ENCODE results near the gene FECH. TPM values are rescaled to one million over a fixed set of nuclear protein-coding genes. Genes with fewer than 3 reads are reported as not detected.
A peak's percentile ranks its signal among the peaks of the same experiment; 100 is the strongest.

The FECH gene
- total RNA-seq, 1 experiment from 2014 or later: 16.6 TPM

DNA sequence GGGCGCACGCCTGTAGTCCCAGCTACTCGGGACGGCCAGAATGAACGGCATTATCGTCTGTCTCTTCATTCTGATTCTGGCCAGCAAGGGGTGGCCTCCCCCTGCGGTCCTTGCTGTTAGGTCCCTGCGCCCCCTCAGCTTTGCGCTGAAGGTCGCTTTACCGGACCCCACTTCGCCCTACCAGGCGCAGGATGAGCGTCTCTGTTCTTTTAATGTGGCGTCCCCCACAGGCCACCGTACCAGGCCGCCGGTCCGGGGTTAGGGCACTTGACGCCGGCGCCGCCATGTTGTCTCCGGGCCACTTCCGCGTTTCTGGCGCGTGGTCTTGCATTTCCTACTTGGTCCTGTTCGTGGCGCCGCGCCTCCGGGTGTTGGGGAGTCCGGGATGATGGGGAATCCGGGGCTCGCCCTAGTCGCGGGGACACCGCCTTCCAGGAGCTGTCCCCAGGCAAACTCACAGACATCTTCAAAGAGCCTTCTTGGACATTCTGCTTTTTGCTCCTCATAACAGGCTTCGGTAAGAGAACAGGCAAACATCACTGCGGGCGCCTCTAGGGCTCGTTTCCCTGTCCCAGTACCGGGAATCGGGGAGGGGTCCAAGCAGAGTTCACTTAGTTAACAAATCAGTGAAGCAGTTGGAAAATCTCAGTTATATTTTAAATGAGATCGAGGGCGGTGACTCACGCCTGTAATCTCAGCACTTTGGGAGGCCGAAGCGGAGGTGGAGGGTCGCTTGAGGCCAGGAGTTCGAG, 43.7 kb upstream of the FECH start:
- POLR2A ChIA-PET: interaction anchor here (1.8 kb wide), 1 partner anchor 8 kb away, joined by 5 read pairs; the partner anchor contains the start of gene NARS1
- H3K4me1 Mint-ChIP-seq: peaks cover 14% of the 10 kb centered on the region
- ATAC-seq: peak; percentile 96
- H3K9me3 Mint-ChIP-seq: peaks cover 4% of the 10 kb centered on the region; the same call in 1 of the 2 replicates
- peak overlapping the region; percentile 95 for H3K27ac Mint-ChIP-seq
- CTCF ChIA-PET: interaction anchor here (0.5 to 1.8 kb wide), 12 partner anchors 8 to 329 kb away, joined by 3 to 9 read pairs (median 4); partner anchors contain the start of genes ATP8B1 and NARS1
- peak; percentile 94 for DNase-seq (ENCODE audit: low spot score)
- H3K36me3 Mint-ChIP-seq: peaks cover 7% of the 10 kb centered on the region
- H3K4me3 Mint-ChIP-seq: peak overlapping the region; percentile 91
- no peaks in the 10 kb centered on the region for H3K27me3 Mint-ChIP-seq (ENCODE audit: low read depth)
- TF ChIP-seq, protein P1, sequence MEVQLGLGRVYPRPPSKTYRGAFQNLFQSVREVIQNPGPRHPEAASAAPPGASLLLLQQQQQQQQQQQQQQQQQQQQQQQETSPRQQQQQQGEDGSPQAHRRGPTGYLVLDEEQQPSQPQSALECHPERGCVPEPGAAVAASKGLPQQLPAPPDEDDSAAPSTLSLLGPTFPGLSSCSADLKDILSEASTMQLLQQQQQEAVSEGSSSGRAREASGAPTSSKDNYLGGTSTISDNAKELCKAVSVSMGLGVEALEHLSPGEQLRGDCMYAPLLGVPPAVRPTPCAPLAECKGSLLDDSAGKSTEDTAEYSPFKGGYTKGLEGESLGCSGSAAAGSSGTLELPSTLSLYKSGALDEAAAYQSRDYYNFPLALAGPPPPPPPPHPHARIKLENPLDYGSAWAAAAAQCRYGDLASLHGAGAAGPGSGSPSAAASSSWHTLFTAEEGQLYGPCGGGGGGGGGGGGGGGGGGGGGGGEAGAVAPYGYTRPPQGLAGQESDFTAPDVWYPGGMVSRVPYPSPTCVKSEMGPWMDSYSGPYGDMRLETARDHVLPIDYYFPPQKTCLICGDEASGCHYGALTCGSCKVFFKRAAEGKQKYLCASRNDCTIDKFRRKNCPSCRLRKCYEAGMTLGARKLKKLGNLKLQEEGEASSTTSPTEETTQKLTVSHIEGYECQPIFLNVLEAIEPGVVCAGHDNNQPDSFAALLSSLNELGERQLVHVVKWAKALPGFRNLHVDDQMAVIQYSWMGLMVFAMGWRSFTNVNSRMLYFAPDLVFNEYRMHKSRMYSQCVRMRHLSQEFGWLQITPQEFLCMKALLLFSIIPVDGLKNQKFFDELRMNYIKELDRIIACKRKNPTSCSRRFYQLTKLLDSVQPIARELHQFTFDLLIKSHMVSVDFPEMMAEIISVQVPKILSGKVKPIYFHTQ (CRISPR knock-in tag; IDR thresholded peaks at IDR 0.05): no peak
- TF ChIP-seq GABPB1 (CRISPR knock-in tag; IDR thresholded peaks at IDR 0.05): peak; percentile 83
- TF ChIP-seq ZNF121 (CRISPR knock-in tag; IDR thresholded peaks at IDR 0.05): 0 out of 2 replicates have a peak, but pooled peaks have one; percentile 64
- peak; percentile 53; the same call in 1 of the 2 replicates for TF ChIP-seq SP1 (CRISPR knock-in tag; conservative IDR thresholded peaks at IDR 0.05)
- no peak for TF ChIP-seq NR1H2 (CRISPR knock-in tag; IDR thresholded peaks at IDR 0.05)
- peak; percentile 89 for TF ChIP-seq ETV6 (CRISPR knock-in tag; IDR thresholded peaks at IDR 0.05)
- TF ChIP-seq ZNF671 (CRISPR knock-in tag; IDR thresholded peaks at IDR 0.05): no peak
- TF ChIP-seq, protein P2, sequence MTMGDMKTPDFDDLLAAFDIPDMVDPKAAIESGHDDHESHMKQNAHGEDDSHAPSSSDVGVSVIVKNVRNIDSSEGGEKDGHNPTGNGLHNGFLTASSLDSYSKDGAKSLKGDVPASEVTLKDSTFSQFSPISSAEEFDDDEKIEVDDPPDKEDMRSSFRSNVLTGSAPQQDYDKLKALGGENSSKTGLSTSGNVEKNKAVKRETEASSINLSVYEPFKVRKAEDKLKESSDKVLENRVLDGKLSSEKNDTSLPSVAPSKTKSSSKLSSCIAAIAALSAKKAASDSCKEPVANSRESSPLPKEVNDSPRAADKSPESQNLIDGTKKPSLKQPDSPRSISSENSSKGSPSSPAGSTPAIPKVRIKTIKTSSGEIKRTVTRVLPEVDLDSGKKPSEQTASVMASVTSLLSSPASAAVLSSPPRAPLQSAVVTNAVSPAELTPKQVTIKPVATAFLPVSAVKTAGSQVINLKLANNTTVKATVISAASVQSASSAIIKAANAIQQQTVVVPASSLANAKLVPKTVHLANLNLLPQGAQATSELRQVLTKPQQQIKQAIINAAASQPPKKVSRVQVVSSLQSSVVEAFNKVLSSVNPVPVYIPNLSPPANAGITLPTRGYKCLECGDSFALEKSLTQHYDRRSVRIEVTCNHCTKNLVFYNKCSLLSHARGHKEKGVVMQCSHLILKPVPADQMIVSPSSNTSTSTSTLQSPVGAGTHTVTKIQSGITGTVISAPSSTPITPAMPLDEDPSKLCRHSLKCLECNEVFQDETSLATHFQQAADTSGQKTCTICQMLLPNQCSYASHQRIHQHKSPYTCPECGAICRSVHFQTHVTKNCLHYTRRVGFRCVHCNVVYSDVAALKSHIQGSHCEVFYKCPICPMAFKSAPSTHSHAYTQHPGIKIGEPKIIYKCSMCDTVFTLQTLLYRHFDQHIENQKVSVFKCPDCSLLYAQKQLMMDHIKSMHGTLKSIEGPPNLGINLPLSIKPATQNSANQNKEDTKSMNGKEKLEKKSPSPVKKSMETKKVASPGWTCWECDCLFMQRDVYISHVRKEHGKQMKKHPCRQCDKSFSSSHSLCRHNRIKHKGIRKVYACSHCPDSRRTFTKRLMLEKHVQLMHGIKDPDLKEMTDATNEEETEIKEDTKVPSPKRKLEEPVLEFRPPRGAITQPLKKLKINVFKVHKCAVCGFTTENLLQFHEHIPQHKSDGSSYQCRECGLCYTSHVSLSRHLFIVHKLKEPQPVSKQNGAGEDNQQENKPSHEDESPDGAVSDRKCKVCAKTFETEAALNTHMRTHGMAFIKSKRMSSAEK (CRISPR knock-in tag; IDR thresholded peaks at IDR 0.05; ENCODE audit: borderline replicate concordance): no peak
- TF ChIP-seq, protein P3, sequence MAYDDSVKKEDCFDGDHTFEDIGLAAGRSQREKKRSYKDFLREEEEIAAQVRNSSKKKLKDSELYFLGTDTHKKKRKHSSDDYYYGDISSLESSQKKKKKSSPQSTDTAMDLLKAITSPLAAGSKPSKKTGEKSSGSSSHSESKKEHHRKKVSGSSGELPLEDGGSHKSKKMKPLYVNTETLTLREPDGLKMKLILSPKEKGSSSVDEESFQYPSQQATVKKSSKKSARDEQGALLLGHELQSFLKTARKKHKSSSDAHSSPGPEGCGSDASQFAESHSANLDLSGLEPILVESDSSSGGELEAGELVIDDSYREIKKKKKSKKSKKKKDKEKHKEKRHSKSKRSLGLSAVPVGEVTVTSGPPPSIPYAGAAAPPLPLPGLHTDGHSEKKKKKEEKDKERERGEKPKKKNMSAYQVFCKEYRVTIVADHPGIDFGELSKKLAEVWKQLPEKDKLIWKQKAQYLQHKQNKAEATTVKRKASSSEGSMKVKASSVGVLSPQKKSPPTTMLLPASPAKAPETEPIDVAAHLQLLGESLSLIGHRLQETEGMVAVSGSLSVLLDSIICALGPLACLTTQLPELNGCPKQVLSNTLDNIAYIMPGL (CRISPR knock-in tag; IDR thresholded peaks at IDR 0.05): peak; percentile 81
- TF ChIP-seq, protein P4, sequence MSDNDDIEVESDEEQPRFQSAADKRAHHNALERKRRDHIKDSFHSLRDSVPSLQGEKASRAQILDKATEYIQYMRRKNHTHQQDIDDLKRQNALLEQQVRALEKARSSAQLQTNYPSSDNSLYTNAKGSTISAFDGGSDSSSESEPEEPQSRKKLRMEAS (CRISPR knock-in tag; IDR thresholded peaks at IDR 0.05): peak; percentile 86; the same call in 1 of the 2 replicates
- TF ChIP-seq, protein P5, sequence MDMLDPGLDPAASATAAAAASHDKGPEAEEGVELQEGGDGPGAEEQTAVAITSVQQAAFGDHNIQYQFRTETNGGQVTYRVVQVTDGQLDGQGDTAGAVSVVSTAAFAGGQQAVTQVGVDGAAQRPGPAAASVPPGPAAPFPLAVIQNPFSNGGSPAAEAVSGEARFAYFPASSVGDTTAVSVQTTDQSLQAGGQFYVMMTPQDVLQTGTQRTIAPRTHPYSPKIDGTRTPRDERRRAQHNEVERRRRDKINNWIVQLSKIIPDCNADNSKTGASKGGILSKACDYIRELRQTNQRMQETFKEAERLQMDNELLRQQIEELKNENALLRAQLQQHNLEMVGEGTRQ (CRISPR knock-in tag; IDR thresholded peaks at IDR 0.05): peak; percentile 64
- no peak for TF ChIP-seq ZNF138 (CRISPR knock-in tag; conservative IDR thresholded peaks at IDR 0.05)
- TF ChIP-seq, protein P6, sequence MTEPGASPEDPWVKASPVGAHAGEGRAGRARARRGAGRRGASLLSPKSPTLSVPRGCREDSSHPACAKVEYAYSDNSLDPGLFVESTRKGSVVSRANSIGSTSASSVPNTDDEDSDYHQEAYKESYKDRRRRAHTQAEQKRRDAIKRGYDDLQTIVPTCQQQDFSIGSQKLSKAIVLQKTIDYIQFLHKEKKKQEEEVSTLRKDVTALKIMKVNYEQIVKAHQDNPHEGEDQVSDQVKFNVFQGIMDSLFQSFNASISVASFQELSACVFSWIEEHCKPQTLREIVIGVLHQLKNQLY (CRISPR knock-in tag; IDR thresholded peaks at IDR 0.05): no peak
- TF ChIP-seq ZBTB21 (CRISPR knock-in tag; IDR thresholded peaks at IDR 0.05; ENCODE audit: borderline replicate concordance): no peak
- TF ChIP-seq GTF2I (CRISPR knock-in tag; conservative IDR thresholded peaks at IDR 0.05): 0 out of 2 replicates have a peak, but pooled peaks have one; percentile 15
- TF ChIP-seq FOXJ3 (CRISPR knock-in tag; IDR thresholded peaks at IDR 0.05; ENCODE audit: borderline replicate concordance): no peak
- TF ChIP-seq FOXK1 (CRISPR knock-in tag; IDR thresholded peaks at IDR 0.05): peak; percentile 77
- TF ChIP-seq, protein P7, sequence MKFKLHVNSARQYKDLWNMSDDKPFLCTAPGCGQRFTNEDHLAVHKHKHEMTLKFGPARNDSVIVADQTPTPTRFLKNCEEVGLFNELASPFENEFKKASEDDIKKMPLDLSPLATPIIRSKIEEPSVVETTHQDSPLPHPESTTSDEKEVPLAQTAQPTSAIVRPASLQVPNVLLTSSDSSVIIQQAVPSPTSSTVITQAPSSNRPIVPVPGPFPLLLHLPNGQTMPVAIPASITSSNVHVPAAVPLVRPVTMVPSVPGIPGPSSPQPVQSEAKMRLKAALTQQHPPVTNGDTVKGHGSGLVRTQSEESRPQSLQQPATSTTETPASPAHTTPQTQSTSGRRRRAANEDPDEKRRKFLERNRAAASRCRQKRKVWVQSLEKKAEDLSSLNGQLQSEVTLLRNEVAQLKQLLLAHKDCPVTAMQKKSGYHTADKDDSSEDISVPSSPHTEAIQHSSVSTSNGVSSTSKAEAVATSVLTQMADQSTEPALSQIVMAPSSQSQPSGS (CRISPR knock-in tag; IDR thresholded peaks at IDR 0.05; ENCODE audit: borderline replicate concordance, low read depth): no peak
- TF ChIP-seq, protein P8, sequence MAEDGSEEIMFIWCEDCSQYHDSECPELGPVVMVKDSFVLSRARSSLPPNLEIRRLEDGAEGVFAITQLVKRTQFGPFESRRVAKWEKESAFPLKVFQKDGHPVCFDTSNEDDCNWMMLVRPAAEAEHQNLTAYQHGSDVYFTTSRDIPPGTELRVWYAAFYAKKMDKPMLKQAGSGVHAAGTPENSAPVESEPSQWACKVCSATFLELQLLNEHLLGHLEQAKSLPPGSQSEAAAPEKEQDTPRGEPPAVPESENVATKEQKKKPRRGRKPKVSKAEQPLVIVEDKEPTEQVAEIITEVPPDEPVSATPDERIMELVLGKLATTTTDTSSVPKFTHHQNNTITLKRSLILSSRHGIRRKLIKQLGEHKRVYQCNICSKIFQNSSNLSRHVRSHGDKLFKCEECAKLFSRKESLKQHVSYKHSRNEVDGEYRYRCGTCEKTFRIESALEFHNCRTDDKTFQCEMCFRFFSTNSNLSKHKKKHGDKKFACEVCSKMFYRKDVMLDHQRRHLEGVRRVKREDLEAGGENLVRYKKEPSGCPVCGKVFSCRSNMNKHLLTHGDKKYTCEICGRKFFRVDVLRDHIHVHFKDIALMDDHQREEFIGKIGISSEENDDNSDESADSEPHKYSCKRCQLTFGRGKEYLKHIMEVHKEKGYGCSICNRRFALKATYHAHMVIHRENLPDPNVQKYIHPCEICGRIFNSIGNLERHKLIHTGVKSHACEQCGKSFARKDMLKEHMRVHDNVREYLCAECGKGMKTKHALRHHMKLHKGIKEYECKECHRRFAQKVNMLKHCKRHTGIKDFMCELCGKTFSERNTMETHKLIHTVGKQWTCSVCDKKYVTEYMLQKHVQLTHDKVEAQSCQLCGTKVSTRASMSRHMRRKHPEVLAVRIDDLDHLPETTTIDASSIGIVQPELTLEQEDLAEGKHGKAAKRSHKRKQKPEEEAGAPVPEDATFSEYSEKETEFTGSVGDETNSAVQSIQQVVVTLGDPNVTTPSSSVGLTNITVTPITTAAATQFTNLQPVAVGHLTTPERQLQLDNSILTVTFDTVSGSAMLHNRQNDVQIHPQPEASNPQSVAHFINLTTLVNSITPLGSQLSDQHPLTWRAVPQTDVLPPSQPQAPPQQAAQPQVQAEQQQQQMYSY (CRISPR knock-in tag; IDR thresholded peaks at IDR 0.05): no peak
- no peak; the same call in 1 of the 2 replicates for TF ChIP-seq FOXP1 (CRISPR knock-in tag; IDR thresholded peaks at IDR 0.05; ENCODE audit: borderline replicate concordance)
